IMR-90 (cell line): ENCODE data around the gene CCNL2. TPM values are rescaled to one million over a fixed set of nuclear protein-coding genes. Genes with fewer than 3 reads are reported as not detected.
"Not testable (repeated sequence)": the region's sequence is repeated elsewhere in the genome, so short reads cannot be mapped to it uniquely, and the experiment has no call there.

Experiments
- ATAC-seq: fragments of 200-7000 bp; cut with Tn5 transposase; 2 replicates; pipeline ENCODE4 v1.9.1; 2020; ENCODE audit warnings: low read depth, mild to moderate bottlenecking, moderate library complexity
- BruUV-seq: library from RNA; stranded (reverse); fragments of 400-500 nt; replicated peaks from 2 replicates; lab custom pipeline; 2021; lab: Mats Ljungman, UMichigan
- CTCF ChIA-PET: fragments of 300-600 bp; formaldehyde crosslinking; extraction: SDS; loops from one replicate; lab custom pipeline; 2021; ENCODE audit warnings: antibody characterized with exemption; lab: Yijun Ruan, JAX
- POLR2A ChIA-PET: fragments of 300-600 bp; sonication (Branson Sonifier 250); formaldehyde crosslinking; loops from one replicate; lab custom pipeline; 2022; ENCODE audit warnings: antibody characterized with exemption; ENCODE audit not compliant: unreplicated experiment; lab: Charles Lee
- DNase-seq: peaks from one replicate; pipeline ENCODE4 v3.0.0; 2013
- H2AFZ ChIP-seq: replicated peaks from 2 replicates; pipeline ENCODE3; 2013; ENCODE audit warnings: low read length, mild to moderate bottlenecking; ENCODE audit not compliant: poor library complexity
- H2AK5ac ChIP-seq: 2 replicates; pipeline ENCODE4 v1.6.1; 2013; ENCODE audit warnings: low read depth, low read length, inconsistent platforms
- H2AK9ac ChIP-seq: replicated peaks from 2 replicates; pipeline ENCODE3; 2013; ENCODE audit warnings: mild to moderate bottlenecking, low read depth, low read length, moderate library complexity; ENCODE audit not compliant: poor library complexity
- H2BK120ac ChIP-seq: 2 replicates; pipeline ENCODE4 v1.6.1; 2013; ENCODE audit warnings: low read depth, low read length, inconsistent platforms
- H2BK15ac ChIP-seq: 3 replicates; pipeline ENCODE4 v1.6.1; 2013; ENCODE audit warnings: low read depth, low read length, inconsistent platforms
- H2BK20ac ChIP-seq: 2 replicates; pipeline ENCODE4 v1.6.1; 2013; ENCODE audit warnings: low read depth, mild to moderate bottlenecking, inconsistent platforms, low read length, moderate library complexity
- H2BK5ac ChIP-seq: 2 replicates; pipeline ENCODE4 v1.6.1; 2013; ENCODE audit warnings: mild to moderate bottlenecking, low read depth, low read length, inconsistent platforms; ENCODE audit not compliant: poor library complexity, severe bottlenecking
- H3K14ac ChIP-seq: replicated peaks from 2 replicates; pipeline ENCODE4 v1.6.1; 2013; ENCODE audit warnings: low read depth, low read length, inconsistent platforms
- H3K18ac ChIP-seq: 2 replicates; pipeline ENCODE4 v1.6.1; 2013; ENCODE audit warnings: low read depth, low read length, control low read depth
- H3K23ac ChIP-seq: 2 replicates; pipeline ENCODE4 v1.6.1; 2013; ENCODE audit warnings: low read depth, low read length, inconsistent platforms
- H3K27ac ChIP-seq: 2 replicates; pipeline ENCODE4 v1.5.1; 2013; ENCODE audit warnings: mild to moderate bottlenecking, control low read depth, low read length; ENCODE audit not compliant: insufficient read depth
- H3K27me3 ChIP-seq: 2 replicates; pipeline ENCODE4 v1.6.1; 2013; ENCODE audit warnings: low read length; ENCODE audit not compliant: control insufficient read depth, insufficient read depth
- H3K36me3 ChIP-seq: 2 replicates; pipeline ENCODE4 v1.6.1; 2013; ENCODE audit warnings: low read length, mixed read lengths; ENCODE audit not compliant: control insufficient read depth, insufficient read depth
- H3K4ac ChIP-seq: 2 replicates; pipeline ENCODE4 v1.6.1; 2013; ENCODE audit warnings: low read depth, low read length, inconsistent platforms
- H3K4me1 ChIP-seq: 2 replicates; pipeline ENCODE4 v1.6.1; 2013; ENCODE audit warnings: low read length, mixed read lengths; ENCODE audit not compliant: control insufficient read depth, insufficient read depth
- H3K4me2 ChIP-seq: 2 replicates; pipeline ENCODE4 v1.6.1; 2013; ENCODE audit warnings: low read depth, mild to moderate bottlenecking, control low read depth, low read length, moderate library complexity
- H3K4me3 ChIP-seq: 2 replicates; pipeline ENCODE4 v1.5.1; 2013; ENCODE audit warnings: low read depth, mild to moderate bottlenecking, control low read depth, low read length, moderate library complexity; ENCODE audit not compliant: insufficient read depth
- H3K56ac ChIP-seq: 2 replicates; pipeline ENCODE4 v1.6.1; 2013; ENCODE audit warnings: low read length, inconsistent platforms; ENCODE audit not compliant: insufficient read depth; ENCODE audit errors: extremely low read depth
- H3K79me1 ChIP-seq, 2 experiments: 2 replicates each; pipeline ENCODE4 v1.6.1; 2013; ENCODE audit warnings: low read length in 2 of 2, inconsistent platforms in 1 of 2, low read depth in 1 of 2
- H3K9ac ChIP-seq: 2 replicates; pipeline ENCODE4 v1.6.1; 2013; ENCODE audit warnings: low read depth, low read length, control low read depth
- H3K9me1 ChIP-seq: 2 replicates; pipeline ENCODE4 v1.6.1; 2013; ENCODE audit warnings: low read length, inconsistent platforms; ENCODE audit not compliant: insufficient read depth
- H3K9me3 ChIP-seq: 2 replicates; pipeline ENCODE4 v1.6.1; 2013; ENCODE audit warnings: low read length; ENCODE audit not compliant: control insufficient read depth, insufficient read depth
- H4K20me1 ChIP-seq: 2 replicates; pipeline ENCODE4 v1.6.1; 2013; ENCODE audit warnings: low read length, inconsistent platforms; ENCODE audit not compliant: insufficient read depth
- H4K5ac ChIP-seq: 2 replicates; pipeline ENCODE4 v1.6.1; 2013; ENCODE audit warnings: mild to moderate bottlenecking, low read depth, low read length, control low read depth
- H4K8ac ChIP-seq, 2 experiments: 2 replicates each; pipeline ENCODE4 v1.6.1; 2013; ENCODE audit warnings: low read depth in 2 of 2, low read length in 2 of 2, control low read depth in 1 of 2, inconsistent platforms in 1 of 2
- H4K91ac ChIP-seq: 2 replicates; pipeline ENCODE4 v1.6.1; 2013; ENCODE audit warnings: low read depth, low read length, inconsistent platforms; ENCODE audit not compliant: insufficient read depth
- WGBS, 2 experiments: methylation state at CpG; one replicate each; pipeline versions ENCODE4 v1.1.5 to v1.1.7; 2013; ENCODE audit warnings: missing lambda C conversion rate in 2 of 2; ENCODE audit not compliant: insufficient read length in 1 of 2; ENCODE audit errors: extremely low coverage in 2 of 2; 5-methylcytosine and 5-hydroxymethylcytosine counted together
- dilution Hi-C: fragments of 300-500 bp; cut with HindIII; formaldehyde crosslinking; loops from one replicate; pipeline ENCODE4 v1.14.3; 2018; ENCODE audit warnings: low sequenced_read_pairs; ENCODE audit not compliant: unreplicated experiment
- in situ Hi-C: fragments of 300-500 bp; cut with MboI; formaldehyde crosslinking; loops from 3 replicates; pipeline ENCODE4 v1.14.3; 2019; ENCODE audit warnings: low sequenced_read_pairs, inconsistent platforms, mixed read lengths
- intact Hi-C: fragments of 100-400 bp; cut with micrococcal nuclease; formaldehyde crosslinking; loops from 2 replicates; pipeline ENCODE4 v1.10.0; 2022
- polyA plus RNA-seq, 3 experiments: library from polyadenylated mRNA; depleted of rRNA; stranded (reverse); fragments of >200 nt; gene quantifications; 2 replicates each; pipeline ENCODE4 v1.2.3, GENCODE V29; 2012; ENCODE audit warnings: low replicate concordance in 1 of 3
- total RNA-seq: library from RNA; depleted of rRNA; stranded (reverse); fragments of >200 nt; gene quantifications from 2 replicates; pipeline ENCODE4 v1.2.3, GENCODE V29; 2012

The CCNL2 gene
- total and polyA plus RNA-seq, 2 of the 4 experiments (the other 2 are of a cell fraction): 53.9 to 239 TPM

DNA sequence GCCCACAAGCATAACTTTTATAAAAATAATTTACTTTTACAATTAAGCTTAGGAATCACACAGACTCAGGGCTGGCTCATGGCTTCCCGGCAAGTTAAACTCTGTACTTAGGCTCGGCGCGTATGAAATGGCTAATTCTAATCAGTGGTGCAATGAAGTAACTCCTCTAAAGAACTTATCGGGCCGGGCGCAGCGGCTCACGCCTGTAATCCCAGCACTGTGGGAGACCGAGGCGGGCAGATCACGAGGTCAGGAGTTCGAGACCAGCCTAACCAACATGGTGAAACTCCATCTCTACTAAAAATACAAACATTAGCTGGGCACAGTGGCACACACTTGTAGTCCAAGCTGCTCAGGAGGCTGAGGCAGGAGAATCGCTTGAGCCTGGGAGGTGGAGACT is 29.0 kb downstream of the CCNL2 start:
- H2AK5ac ChIP-seq, H2AK9ac ChIP-seq, intact Hi-C loops, H4K5ac ChIP-seq, in situ Hi-C loops, H3K27ac ChIP-seq, H3K9me1 ChIP-seq, H2BK20ac ChIP-seq, H3K9ac ChIP-seq, ATAC-seq, H4K91ac ChIP-seq, H2BK5ac ChIP-seq, H2BK15ac ChIP-seq, H3K56ac ChIP-seq, BruUV-seq, H2AFZ ChIP-seq, H3K9me3 ChIP-seq, dilution Hi-C loops, H4K8ac ChIP-seq, H2BK120ac ChIP-seq, H3K23ac ChIP-seq, H3K4ac ChIP-seq, DNase-seq, H3K27me3 ChIP-seq, H3K4me2 ChIP-seq, H3K36me3 ChIP-seq, H3K18ac ChIP-seq, H3K4me3 ChIP-seq, H3K14ac ChIP-seq: not testable (repeated sequence)
- H4K20me1 ChIP-seq: peaks cover 11% of the 10 kb centered on the region; the same call in 1 of the 2 replicates
- CTCF ChIA-PET: interaction anchor here (0.7 kb wide), 1 partner anchor 240 kb away, joined by 5 read pairs; no protein-coding TSS in a partner anchor
- H3K79me1 ChIP-seq: peaks cover 0 to 46% of the 10 kb centered on the region in 2 experiments; a peak in 2 of 4 replicates
- 100% methylated on average over 4 of the region's 14 CpGs; no CpG with 5 or more reads in 1 of the 2 experiments for WGBS, 2 experiments
- H3K4me1 ChIP-seq: peaks cover 11% of the 10 kb centered on the region
- POLR2A ChIA-PET: interaction anchor here (0.7 kb wide), 1 partner anchor 30 kb away, joined by 3 read pairs; no protein-coding TSS in a partner anchor
